Liver (tissue), 9 donors: ENCODE measurements around the gene KRT8. TPM values are rescaled to one million over a fixed set of nuclear protein-coding genes. Genes with fewer than 3 reads are reported as not detected.

Source experiments
- DNase-seq: peaks from one replicate; pipeline ENCODE4 v3.0.0-alpha.2; 2017; ENCODE audit warnings: low spot score
- H3K27ac ChIP-seq, 2 donors: one replicate each; pipeline ENCODE4 v1.7.0; 2013; ENCODE audit warnings: inconsistent platforms in 2 of 2, low read length in 2 of 2, control low read depth in 1 of 2, low read depth in 1 of 2, mild to moderate bottlenecking in 1 of 2
- H3K27me3 ChIP-seq, 4 donors: one replicate each; pipeline versions ENCODE4 v1.6.1 to v1.7.0; 2013; ENCODE audit warnings: low read length in 3 of 4, inconsistent platforms in 1 of 4, mild to moderate bottlenecking in 1 of 4, moderate library complexity in 1 of 4; ENCODE audit not compliant: control insufficient read depth in 4 of 4, insufficient read depth in 4 of 4
- H3K36me3 ChIP-seq, 4 donors: one replicate each; pipeline versions ENCODE4 v1.6.1 to v1.7.0; 2013; ENCODE audit warnings: low read length in 3 of 4, mild to moderate bottlenecking in 3 of 4, low read depth in 1 of 4, moderate library complexity in 1 of 4; ENCODE audit not compliant: control insufficient read depth in 4 of 4, insufficient read depth in 3 of 4
- H3K4me1 ChIP-seq, 4 donors: one replicate each; pipeline versions ENCODE4 v1.6.1 to v1.7.0; 2013; ENCODE audit warnings: low read length in 3 of 4, mild to moderate bottlenecking in 3 of 4, moderate library complexity in 1 of 4; ENCODE audit not compliant: control insufficient read depth in 4 of 4, insufficient read depth in 4 of 4
- H3K4me3 ChIP-seq, 3 donors: one replicate each; pipeline versions ENCODE4 v1.6.1 to v1.7.0; 2013; ENCODE audit warnings: low read length in 3 of 3, control low read depth in 1 of 3, low read depth in 1 of 3, mild to moderate bottlenecking in 1 of 3
- H3K9ac ChIP-seq, 2 donors: one replicate each; pipeline ENCODE4 v1.7.0; 2013; ENCODE audit warnings: low read length in 2 of 2, mild to moderate bottlenecking in 2 of 2, moderate library complexity in 2 of 2, control low read depth in 1 of 2, low read depth in 1 of 2
- H3K9me3 ChIP-seq, 4 donors: one replicate each; pipeline versions ENCODE4 v1.6.1 to v1.7.0; 2013; ENCODE audit warnings: low read length in 3 of 4; ENCODE audit not compliant: control insufficient read depth in 4 of 4
- CTCF ChIP-seq: fragments of 150-350 bp; IDR thresholded peaks from 2 replicates; pipeline ENCODE4 v1.5.1; 2017; ENCODE audit warnings: improper control_type of control experiment, low read depth, low read length; ENCODE audit not compliant: missing input control
- FOXA1 ChIP-seq: IDR thresholded peaks from 2 replicates; pipeline ENCODE4 v1.6.1; 2016; ENCODE audit warnings: antibody characterized with exemption
- FOXA2 ChIP-seq: IDR thresholded peaks from 2 replicates; pipeline ENCODE4 v1.6.1; 2016; ENCODE audit warnings: antibody characterized with exemption
- HNF4G ChIP-seq: IDR thresholded peaks from 2 replicates; pipeline ENCODE4 v1.6.1; 2016; ENCODE audit warnings: antibody characterized with exemption
- MAX ChIP-seq: IDR thresholded peaks from 2 replicates; pipeline ENCODE4 v1.6.1; 2016; ENCODE audit warnings: antibody characterized with exemption
- NR2F2 ChIP-seq: IDR thresholded peaks from 2 replicates; pipeline ENCODE4 v1.6.1; 2016; ENCODE audit warnings: antibody characterized with exemption
- RAD21 ChIP-seq, 2 donors: IDR thresholded peaks; 2 replicates each; pipeline ENCODE4 v1.6.1; 2016; ENCODE audit warnings: antibody characterized with exemption in 2 of 2, mild to moderate bottlenecking in 2 of 2
- REST ChIP-seq: IDR thresholded peaks from 2 replicates; pipeline ENCODE4 v1.6.1; 2016; ENCODE audit warnings: antibody characterized with exemption, mild to moderate bottlenecking
- RXRA ChIP-seq, 2 donors: IDR thresholded peaks; 2 replicates each; pipeline ENCODE4 v1.6.1; 2017 to 2018; ENCODE audit warnings: antibody characterized with exemption in 2 of 2, mild to moderate bottlenecking in 1 of 2
- YY1 ChIP-seq: IDR thresholded peaks from 2 replicates; pipeline ENCODE4 v1.6.1; 2016; ENCODE audit warnings: antibody characterized with exemption, mild to moderate bottlenecking
- WGBS: extraction: QIAGEN DNeasy Blood & Tissue Kit; methylation state at CpG from one replicate; pipeline ENCODE4 v1.1.7; 2013; 5-methylcytosine and 5-hydroxymethylcytosine counted together
- polyA plus RNA-seq, 2 donors: library from polyadenylated mRNA; stranded (reverse) in 1 of 2; unstranded in 1 of 2; fragments of 200-250 nt in 1 of 2; fragments of >200 nt in 1 of 2; fragmentation: Nextera tagmentation in 1 of 2; extraction: Ambion mirVana in 1 of 2; gene quantifications; one replicate each; pipeline versions ENCODE4 v1.2.1 to v1.2.3, GENCODE V29; 2013 to 2015
- total RNA-seq, 2 donors: library from RNA; depleted of rRNA; stranded (reverse); fragments of >200 nt; gene quantifications; one replicate each; pipeline ENCODE4 v1.2.3, GENCODE V29; 2014
- donor health status: healthy.
- donor health status: healthy.
- donor health status: healthy.
- donor health status: healthy.
- donor health status: healthy.

KRT8 gene
- total and polyA plus RNA-seq, 4 donors: 128 to 383 (median 198) TPM

- no peak overlapping the region for H3K9ac ChIP-seq
- no peak overlapping the region for H3K4me3 ChIP-seq
- no peak for DNase-seq
- H3K4me1 ChIP-seq: peaks cover 0 to 2% (median 0%) of the 10 kb centered on the region in 4 donors
- H3K27me3 ChIP-seq: no peaks in the 10 kb centered on the region
- H3K27ac ChIP-seq: no peak overlapping the region
- TF ChIP-seq REST: no peak
- no peak for TF ChIP-seq HNF4G
- TF ChIP-seq FOXA1: no peak
- TF ChIP-seq CTCF: no peak
- TF ChIP-seq RAD21 (IDR thresholded peaks at IDR 0.05): no peak
- no peak for TF ChIP-seq FOXA2
- no peak for TF ChIP-seq YY1
- no peak for TF ChIP-seq NR2F2
- no peak for TF ChIP-seq RXRA (IDR thresholded peaks at IDR 0.05)
- TF ChIP-seq MAX: no peak
- H3K36me3 ChIP-seq: no peaks in the 10 kb centered on the region
- H3K9me3 ChIP-seq: no peaks in the 10 kb centered on the region
- WGBS: 60% methylated on average over 2 of the region's 2 CpGs
Observed at GRCh38 chr12:52891044-52891443, 13.8 kb downstream of the KRT8 start.

- H3K4me1 ChIP-seq: no peaks in the 10 kb centered on the region
- DNase-seq: no peak
- H3K4me3 ChIP-seq: no peak overlapping the region
- WGBS: 91% methylated on average over 3 of the region's 3 CpGs
- no peaks in the 10 kb centered on the region for H3K36me3 ChIP-seq
- TF ChIP-seq NR2F2 (no peak), REST (no peak)
- no peaks in the 10 kb centered on the region for H3K9me3 ChIP-seq
- H3K9ac ChIP-seq: no peak overlapping the region
- H3K27ac ChIP-seq: no peak overlapping the region
- no peaks in the 10 kb centered on the region for H3K27me3 ChIP-seq
Observed at GRCh38 chr12:52890417-52890816, 14.5 kb downstream of the KRT8 start.
